Upper lobe of right lung (tissue), 1 donor: ENCODE measurements around the gene TUBGCP3. TPM values are rescaled to one million over a fixed set of nuclear protein-coding genes. Genes with fewer than 3 reads are reported as not detected.

Experiments
- ATAC-seq: fragments of 200-7000 bp; cut with Tn5 transposase; one replicate; pipeline ENCODE4 v1.9.1; 2020; ENCODE audit warnings: mild to moderate bottlenecking, moderate library complexity
- DNase-seq: peaks from one replicate; pipeline ENCODE4 v3.0.0-alpha.2; 2020
- H3K27ac ChIP-seq: fragments of 200-600 bp; one replicate; pipeline ENCODE4 v1.8.0; 2022
- H3K27me3 ChIP-seq: fragments of 200-600 bp; one replicate; pipeline ENCODE4 v1.8.0; 2022; ENCODE audit warnings: mild to moderate bottlenecking
- H3K36me3 ChIP-seq: fragments of 200-600 bp; one replicate; pipeline ENCODE4 v1.8.0; 2022
- H3K4me1 ChIP-seq: fragments of 200-600 bp; one replicate; pipeline ENCODE4 v1.8.0; 2022
- H3K4me3 ChIP-seq: fragments of 200-600 bp; one replicate; pipeline ENCODE4 v1.8.0; 2022; ENCODE audit warnings: mild to moderate bottlenecking
- H3K9me3 ChIP-seq: fragments of 200-600 bp; one replicate; pipeline ENCODE4 v1.8.0; 2022
- intact Hi-C: fragments of 100-400 bp; cut with DNase I; formaldehyde crosslinking; loops from one replicate; pipeline ENCODE4 v1.11.0; 2022
- total RNA-seq: library from RNA; stranded (reverse); fragmentation: NEBNext Ultra II Directional; extraction: Animal tissue kit (Norgen Biotek cat#: 25700); gene quantifications from one replicate; pipeline ENCODE4 v1.2.1, GENCODE V29; 2021
- TF ChIP-seq, protein P1 (sequence below): fragments of 200-600 bp; IDR thresholded peaks from one replicate; pipeline ENCODE4 v1.8.0; 2022; ENCODE audit warnings: antibody characterized with exemption
- donor health status: DM: no; HTN: yes; CAD: no; lungs with severe emphysema.

TUBGCP3 gene
- total RNA-seq, 1 donor from 2014 or later = 33.9 TPM

GRCh38 chr13:112481458-112481857 is 106.5 kb downstream of the TUBGCP3 start:
- H3K4me1 ChIP-seq = no peaks in the 10 kb centered on the region
- no peak for ATAC-seq
- no peak overlapping the region for H3K4me3 ChIP-seq
- intact Hi-C loops = no loop called here
- H3K36me3 ChIP-seq = peaks cover 3% of the 10 kb centered on the region
- TF ChIP-seq, protein P1, sequence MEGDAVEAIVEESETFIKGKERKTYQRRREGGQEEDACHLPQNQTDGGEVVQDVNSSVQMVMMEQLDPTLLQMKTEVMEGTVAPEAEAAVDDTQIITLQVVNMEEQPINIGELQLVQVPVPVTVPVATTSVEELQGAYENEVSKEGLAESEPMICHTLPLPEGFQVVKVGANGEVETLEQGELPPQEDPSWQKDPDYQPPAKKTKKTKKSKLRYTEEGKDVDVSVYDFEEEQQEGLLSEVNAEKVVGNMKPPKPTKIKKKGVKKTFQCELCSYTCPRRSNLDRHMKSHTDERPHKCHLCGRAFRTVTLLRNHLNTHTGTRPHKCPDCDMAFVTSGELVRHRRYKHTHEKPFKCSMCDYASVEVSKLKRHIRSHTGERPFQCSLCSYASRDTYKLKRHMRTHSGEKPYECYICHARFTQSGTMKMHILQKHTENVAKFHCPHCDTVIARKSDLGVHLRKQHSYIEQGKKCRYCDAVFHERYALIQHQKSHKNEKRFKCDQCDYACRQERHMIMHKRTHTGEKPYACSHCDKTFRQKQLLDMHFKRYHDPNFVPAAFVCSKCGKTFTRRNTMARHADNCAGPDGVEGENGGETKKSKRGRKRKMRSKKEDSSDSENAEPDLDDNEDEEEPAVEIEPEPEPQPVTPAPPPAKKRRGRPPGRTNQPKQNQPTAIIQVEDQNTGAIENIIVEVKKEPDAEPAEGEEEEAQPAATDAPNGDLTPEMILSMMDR = no peak
- H3K9me3 ChIP-seq = peaks cover 4% of the 10 kb centered on the region
- H3K27ac ChIP-seq = no peak overlapping the region
- DNase-seq = no peak
- H3K27me3 ChIP-seq = no peaks in the 10 kb centered on the region

- Histone ChIP-seq H3K36me3 (no peaks in the 10 kb centered on the region), H3K4me3 (no peak overlapping the region), H3K27ac (no peak overlapping the region), H3K27me3 (no peaks in the 10 kb centered on the region), H3K4me1 (no peaks in the 10 kb centered on the region), H3K9me3 (peaks cover 4% of the 10 kb centered on the region)
- TF ChIP-seq, protein P1 = no peak
- no peak for ATAC-seq
- intact Hi-C loops = no loop called here
- no peak for DNase-seq
Measured at GRCh38 chr13:112479389-112479788, 108.6 kb downstream of the TUBGCP3 start.

GRCh38 chr13:112477070-112477619 is 110.8 kb downstream of the TUBGCP3 start:
- Histone ChIP-seq H3K36me3 (no peaks in the 10 kb centered on the region), H3K4me1 (no peaks in the 10 kb centered on the region), H3K9me3 (peaks cover 4% of the 10 kb centered on the region), H3K27me3 (no peaks in the 10 kb centered on the region), H3K4me3 (no peak overlapping the region), H3K27ac (no peak overlapping the region)
- no peak for DNase-seq
- no peak for ATAC-seq
- TF ChIP-seq, protein P1 = no peak
- intact Hi-C loops = no loop called here

DNA sequence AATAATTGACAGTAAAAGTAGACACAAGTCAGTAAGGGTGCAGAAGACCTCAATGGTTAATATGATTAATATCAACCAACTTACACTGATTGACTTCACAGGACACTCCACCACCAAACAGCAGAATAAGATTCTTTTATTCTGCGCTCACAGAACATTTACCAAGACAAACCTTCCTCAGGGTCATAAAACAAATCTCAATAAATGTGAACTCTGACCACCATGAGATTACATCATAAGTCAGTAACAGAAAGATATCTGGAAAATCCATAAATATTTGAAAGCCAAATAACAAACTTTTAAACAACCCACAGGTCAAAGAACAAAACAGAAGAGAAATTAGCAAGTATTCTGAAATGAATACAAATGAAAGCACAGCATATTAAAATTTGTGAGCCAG is 112.1 kb downstream of the TUBGCP3 start:
- Histone ChIP-seq H3K9me3 (peaks cover 4% of the 10 kb centered on the region), H3K4me3 (no peak overlapping the region), H3K27ac (no peak overlapping the region), H3K4me1 (no peaks in the 10 kb centered on the region), H3K36me3 (no peaks in the 10 kb centered on the region), H3K27me3 (no peaks in the 10 kb centered on the region)
- DNase-seq (no peak), ATAC-seq (no peak)
- intact Hi-C loops = no loop called here
- TF ChIP-seq, protein P1 = no peak

DNA sequence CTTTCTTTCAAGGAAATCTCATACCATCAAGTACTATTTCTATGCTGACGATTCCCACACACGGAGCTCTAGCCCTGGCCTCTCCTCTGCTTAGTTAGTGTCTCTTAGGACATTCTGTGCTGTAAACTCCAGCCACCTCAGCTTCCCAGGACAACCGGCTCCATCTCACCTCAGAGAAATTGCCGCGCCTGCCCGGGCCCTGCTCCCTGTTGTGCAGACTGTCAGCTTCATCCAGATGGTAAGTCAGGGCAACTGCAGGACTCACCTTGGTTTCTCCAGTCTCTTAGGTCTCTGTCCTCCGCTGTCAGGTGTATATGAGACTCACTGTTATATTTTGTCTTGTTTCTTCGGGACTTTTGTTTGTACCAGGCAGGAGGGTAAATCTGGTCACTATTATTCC is 113.1 kb downstream of the TUBGCP3 start:
- H3K27ac ChIP-seq = no peak overlapping the region
- H3K4me3 ChIP-seq = no peak overlapping the region
- ATAC-seq = no peak
- H3K36me3 ChIP-seq = no peaks in the 10 kb centered on the region
- TF ChIP-seq, protein P1 = no peak
- no peaks in the 10 kb centered on the region for H3K4me1 ChIP-seq
- DNase-seq = no peak
- intact Hi-C loops = no loop called here
- no peaks in the 10 kb centered on the region for H3K9me3 ChIP-seq
- H3K27me3 ChIP-seq = no peaks in the 10 kb centered on the region

GRCh38 chr13:112473818-112474217 is 114.1 kb downstream of the TUBGCP3 start:
- DNase-seq = no peak

More at GRCh38 chr13:112473818-112474217, 114.1 kb downstream of the TUBGCP3 start:
- TF ChIP-seq, protein P1 = no peak
- Histone ChIP-seq H3K4me3 (no peak overlapping the region), H3K36me3 (no peaks in the 10 kb centered on the region), H3K27me3 (no peaks in the 10 kb centered on the region), H3K9me3 (no peaks in the 10 kb centered on the region), H3K4me1 (no peaks in the 10 kb centered on the region), H3K27ac (no peak overlapping the region)
- intact Hi-C loops = no loop called here
- no peak for ATAC-seq
